H1 (cell line): Measurements from ENCODE around the gene ENPEP. TPM values are rescaled to one million over a fixed set of nuclear protein-coding genes. Genes with fewer than 3 reads are reported as not detected.

Source experiments
- CTCF ChIA-PET: fragments of 300-600 bp; sonication (Branson Sonifier 250); formaldehyde crosslinking; loops from one replicate; lab custom pipeline; 2021; ENCODE audit not compliant: partially characterized antibody; lab: Charles Lee
- POLR2A ChIA-PET: fragments of 300-600 bp; sonication (Branson Sonifier 250); formaldehyde crosslinking; loops from one replicate; lab custom pipeline; 2021; ENCODE audit warnings: inconsistent platforms; ENCODE audit not compliant: partially characterized antibody; lab: Charles Lee
- DNase-seq, 2 experiments: peaks; one replicate each; pipeline versions ENCODE4 v3.0.0 to v3.0.0-alpha.2; 2010 to 2022; ENCODE audit warnings: low spot score in 2 of 2, low read depth in 1 of 2, mixed read lengths in 1 of 2
- FAIRE-seq: peaks from 2 replicates; lab custom pipeline; 2011; peaks lifted over from hg19 to GRCh38; lab: Jason Lieb, UNC
- H2AFZ ChIP-seq: 2 replicates; pipeline ENCODE4 v1.8.1; 2012; ENCODE audit warnings: low read length, inconsistent platforms
- H2AK5ac ChIP-seq: 2 replicates; pipeline ENCODE4 v1.6.1; 2013; ENCODE audit warnings: low read depth, low read length
- H2BK120ac ChIP-seq: replicated peaks from 2 replicates; pipeline ENCODE3; 2013; ENCODE audit warnings: low read depth, low read length, inconsistent platforms
- H2BK12ac ChIP-seq: 2 replicates; pipeline ENCODE4 v1.6.1; 2013; ENCODE audit warnings: low read depth, low read length
- H2BK15ac ChIP-seq: 2 replicates; pipeline ENCODE4 v1.6.1; 2013; ENCODE audit warnings: low read length
- H2BK20ac ChIP-seq: 2 replicates; pipeline ENCODE4 v1.6.1; 2013; ENCODE audit warnings: low read length
- H2BK5ac ChIP-seq: 2 replicates; pipeline ENCODE4 v1.6.1; 2013; ENCODE audit warnings: low read depth, low read length
- H3K14ac ChIP-seq: 2 replicates; pipeline ENCODE4 v1.6.1; 2013; ENCODE audit warnings: inconsistent platforms; ENCODE audit not compliant: insufficient read length
- H3K18ac ChIP-seq: 2 replicates; pipeline ENCODE4 v1.6.1; 2013; ENCODE audit warnings: low read length; ENCODE audit errors: extremely low read depth
- H3K23ac ChIP-seq: 2 replicates; pipeline ENCODE4 v1.6.1; 2013; ENCODE audit warnings: inconsistent platforms; ENCODE audit not compliant: insufficient read length
- H3K23me2 ChIP-seq: 2 replicates; pipeline ENCODE4 v1.6.1; 2013; ENCODE audit warnings: low read depth, low read length
- H3K27ac ChIP-seq: 2 replicates; pipeline ENCODE4 v1.6.1; 2011; ENCODE audit warnings: low read depth, low read length, inconsistent platforms
- H3K27me3 ChIP-seq, 4 experiments: replicated peaks in 1 of 4; 1 replicate in 1 of 4; 2 replicates in 3 of 4; pipeline versions ENCODE4 v1.6.1 to v1.8.1; 2011 to 2013; ENCODE audit warnings: low read length in 3 of 4, mild to moderate bottlenecking in 3 of 4, inconsistent platforms in 2 of 4, mixed read lengths in 2 of 4, moderate library complexity in 1 of 4; ENCODE audit not compliant: control insufficient read depth in 3 of 4, insufficient read depth in 3 of 4; ENCODE audit errors: extremely low read depth in 1 of 4
- H3K36me3 ChIP-seq, 4 experiments: 2 replicates each; pipeline versions ENCODE4 v1.6.1 to v1.8.1; 2011 to 2013; ENCODE audit warnings: mild to moderate bottlenecking in 4 of 4, low read length in 3 of 4, moderate library complexity in 2 of 4, control low read depth in 1 of 4, inconsistent platforms in 1 of 4; ENCODE audit not compliant: insufficient read depth in 4 of 4, control insufficient read depth in 2 of 4
- H3K4ac ChIP-seq: replicated peaks from 2 replicates; pipeline ENCODE3; 2013; ENCODE audit warnings: low read length, low read depth, mixed read lengths, inconsistent platforms; ENCODE audit not compliant: insufficient read length
- H3K4me1 ChIP-seq, 4 experiments: replicated peaks in 1 of 4; 1 replicate in 1 of 4; 2 replicates in 3 of 4; pipeline versions ENCODE4 v1.6.1 to v1.8.1; 2011 to 2013; ENCODE audit warnings: low read length in 3 of 4, inconsistent platforms in 2 of 4, mixed read lengths in 1 of 4; ENCODE audit not compliant: insufficient read depth in 4 of 4, control insufficient read depth in 3 of 4
- H3K4me2 ChIP-seq, 2 experiments: 2 replicates each; pipeline versions ENCODE4 v1.6.1 to v1.8.1; 2011 to 2013; ENCODE audit warnings: low read depth in 2 of 2, low read length in 2 of 2, control low read depth in 1 of 2, inconsistent platforms in 1 of 2, mild to moderate bottlenecking in 1 of 2; ENCODE audit not compliant: insufficient read depth in 1 of 2
- H3K4me3 ChIP-seq, 4 experiments: fragments of 200-600, 300-600 bp in 1 of 4; sonication (generic), shearing (Covaris generic), sonication (Bioruptor Twin) in 1 of 4; 2 replicates each; pipeline versions ENCODE4 v1.5.1 to v1.8.1; 2011 to 2016; ENCODE audit warnings: low read length in 4 of 4, low read depth in 3 of 4, control low read depth in 2 of 4, inconsistent platforms in 2 of 4, mild to moderate bottlenecking in 2 of 4, mixed read lengths in 1 of 4, moderate library complexity in 1 of 4; ENCODE audit not compliant: insufficient read depth in 2 of 4; ENCODE audit errors: extremely low read depth in 1 of 4
- H3K56ac ChIP-seq: replicated peaks from 2 replicates; pipeline ENCODE3; 2013; ENCODE audit warnings: low read depth, mild to moderate bottlenecking, mixed read lengths, low read length, inconsistent platforms; ENCODE audit not compliant: insufficient read length
- H3K79me1 ChIP-seq: 2 replicates; pipeline ENCODE4 v1.6.1; 2013; ENCODE audit warnings: low read depth, low read length, control low read depth
- H3K79me2 ChIP-seq, 2 experiments: 2 replicates each; pipeline versions ENCODE4 v1.6.1 to v1.8.1; 2012 to 2013; ENCODE audit warnings: low read length in 2 of 2, mild to moderate bottlenecking in 2 of 2, inconsistent platforms in 1 of 2; ENCODE audit not compliant: insufficient read depth in 2 of 2, control insufficient read depth in 1 of 2
- H3K9ac ChIP-seq, 4 experiments: replicated peaks in 1 of 4; 1 replicate in 1 of 4; 2 replicates in 3 of 4; pipeline versions ENCODE4 v1.6.1 to v1.8.1; 2011 to 2013; ENCODE audit warnings: low read depth in 3 of 4, low read length in 3 of 4, control low read depth in 2 of 4, mild to moderate bottlenecking in 2 of 4, moderate library complexity in 2 of 4, inconsistent platforms in 1 of 4; ENCODE audit errors: extremely low read depth in 1 of 4
- H3K9me3 ChIP-seq, 2 experiments: 2 replicates each; pipeline versions ENCODE4 v1.6.1 to v1.8.1; 2012 to 2013; ENCODE audit warnings: mild to moderate bottlenecking in 2 of 2, moderate library complexity in 2 of 2, control low read depth in 1 of 2, inconsistent platforms in 1 of 2, low read depth in 1 of 2, low read length in 1 of 2, mixed read lengths in 1 of 2; ENCODE audit not compliant: insufficient read depth in 2 of 2
- H4K20me1 ChIP-seq, 2 experiments: replicated peaks in 1 of 2; 2 replicates each; pipeline versions ENCODE3 to v1.8.1; 2011 to 2013; ENCODE audit warnings: inconsistent platforms in 2 of 2, low read length in 2 of 2, mild to moderate bottlenecking in 1 of 2; ENCODE audit not compliant: insufficient read depth in 2 of 2, control insufficient read depth in 1 of 2
- H4K5ac ChIP-seq: 2 replicates; pipeline ENCODE4 v1.6.1; 2013; ENCODE audit warnings: low read length, low read depth, mixed read lengths, inconsistent platforms; ENCODE audit not compliant: insufficient read length
- H4K8ac ChIP-seq: 2 replicates; pipeline ENCODE4 v1.8.0; 2013; ENCODE audit warnings: mild to moderate bottlenecking, moderate library complexity, low read length, inconsistent platforms; ENCODE audit not compliant: insufficient read depth; ENCODE audit errors: extremely low read depth
- H4K91ac ChIP-seq: replicated peaks from 2 replicates; pipeline ENCODE3; 2013; ENCODE audit warnings: low read length, mixed read lengths, inconsistent platforms; ENCODE audit not compliant: insufficient read length
- BRCA1 ChIP-seq: IDR thresholded peaks from 2 replicates; pipeline ENCODE4 v1.6.1; 2012; ENCODE audit warnings: low read depth, low read length, improper control_type of control experiment
- FOSL1 ChIP-seq: IDR thresholded peaks from 2 replicates; pipeline ENCODE4 v1.6.1; 2011; ENCODE audit warnings: mild to moderate bottlenecking, low read depth, low read length, moderate library complexity; ENCODE audit not compliant: insufficient read depth
- GABPA ChIP-seq: IDR thresholded peaks from 2 replicates; pipeline ENCODE4 v1.6.1; 2011; ENCODE audit warnings: mild to moderate bottlenecking, low read length, moderate library complexity, borderline replicate concordance; ENCODE audit not compliant: insufficient read depth
- RBBP5 ChIP-seq: IDR thresholded peaks from 2 replicates; pipeline ENCODE4 v1.7.1; 2012; ENCODE audit warnings: low read depth, mild to moderate bottlenecking, inconsistent platforms, low read length, moderate library complexity, borderline replicate concordance
- RFX5 ChIP-seq: IDR thresholded peaks from 2 replicates; pipeline ENCODE4 v1.6.1; 2011; ENCODE audit warnings: low read depth, low read length, improper control_type of control experiment, borderline replicate concordance
- RXRA ChIP-seq: IDR thresholded peaks from 2 replicates; pipeline ENCODE4 v1.6.1; 2011; ENCODE audit warnings: low read depth, mild to moderate bottlenecking, low read length, moderate library complexity; ENCODE audit not compliant: insufficient read depth
- TAF1 ChIP-seq: IDR thresholded peaks from 2 replicates; pipeline ENCODE4 v1.6.1; 2011; ENCODE audit warnings: mild to moderate bottlenecking, low read depth, low read length
- TBP ChIP-seq: IDR thresholded peaks from 2 replicates; pipeline ENCODE4 v1.6.1; 2011; ENCODE audit warnings: low read depth, low read length, improper control_type of control experiment
- TCF12 ChIP-seq: IDR thresholded peaks from 2 replicates; pipeline ENCODE4 v1.6.1; 2011; ENCODE audit warnings: low read depth, mild to moderate bottlenecking, low read length
- WGBS, 2 experiments: shearing (Covaris generic) in 1 of 2; methylation state at CpG; one replicate each; pipeline versions ENCODE4 v1.1.6 to v1.1.7; 2013 to 2015; ENCODE audit warnings: low lambda C conversion rate in 2 of 2, mixed read lengths in 2 of 2, inconsistent platforms in 1 of 2, low coverage in 1 of 2, missing lambda C conversion rate in 1 of 2; ENCODE audit not compliant: insufficient replicate concordance in 2 of 2, insufficient coverage in 1 of 2, insufficient read length in 1 of 2; ENCODE audit errors: extremely low coverage in 1 of 2, missing lambda C conversion rate in 1 of 2; 5-methylcytosine and 5-hydroxymethylcytosine counted together
- polyA plus RNA-seq, 7 experiments: library from polyadenylated mRNA; depleted of rRNA in 3 of 7; stranded (reverse) in 5 of 7; unstranded in 2 of 7; fragments of >200 nt in 5 of 7; fragments of 200-250 nt in 2 of 7; gene quantifications; 1 replicate in 5 of 7; 2 replicates in 1 of 7; 4 replicates in 1 of 7; pipeline versions ENCODE4 v1.2.1 to v1.2.3, GENCODE V29; 2011 to 2013; ENCODE audit warnings: missing spikeins in 2 of 7, mixed read lengths in 2 of 7
- total RNA-seq: library from RNA; stranded (reverse); fragmentation: NEBNext Ultra II Directional; extraction: Animal tissue kit (Norgen Biotek cat#: 25700); gene quantifications from 2 replicates; pipeline ENCODE4 v1.2.1, GENCODE V29; 2021
- TF ChIP-seq, protein P1 (sequence below): IDR thresholded peaks from 2 replicates; pipeline ENCODE4 v1.6.1; 2011; ENCODE audit warnings: low read depth, mild to moderate bottlenecking, low read length; ENCODE audit not compliant: insufficient read depth
- TF ChIP-seq, protein P2 (sequence below): IDR thresholded peaks from 2 replicates; pipeline ENCODE4 v1.6.1; 2012; ENCODE audit warnings: inconsistent platforms
- TF ChIP-seq, protein P3 (sequence below): IDR thresholded peaks from 2 replicates; pipeline ENCODE4 v1.6.1; 2012; ENCODE audit warnings: inconsistent platforms

ENPEP gene
- total and polyA plus RNA-seq, 2 of the 8 experiments (the other 6 are each of a cell fraction or from before 2014, with no cell fraction given): 0.09 to 0.61 TPM

DNA sequence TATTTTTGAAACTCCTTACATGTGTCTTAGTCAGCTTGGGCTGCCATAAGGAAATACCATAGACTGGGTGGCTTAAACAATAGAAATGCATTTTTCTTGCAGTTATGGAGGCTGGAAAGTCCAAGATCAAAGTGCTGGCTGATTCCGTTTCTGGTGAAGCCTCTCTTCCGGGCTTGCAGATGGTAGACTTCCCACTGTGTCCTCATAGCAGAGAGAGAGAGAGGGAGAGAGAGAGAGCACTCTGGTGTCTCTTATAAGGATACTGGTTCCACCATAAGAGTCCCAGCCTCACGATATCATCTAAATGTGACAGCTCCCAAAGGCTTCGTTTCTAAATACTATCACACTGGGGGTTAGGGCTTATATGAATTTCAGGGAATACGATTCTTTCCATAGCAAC lies 39.7 kb downstream of the ENPEP start:
- H2BK20ac ChIP-seq: no peak overlapping the region
- no peak overlapping the region for H3K18ac ChIP-seq
- no peak overlapping the region for H3K23ac ChIP-seq
- H3K4me3 ChIP-seq: no peak overlapping the region
- no peak overlapping the region for H2AFZ ChIP-seq
- H2BK120ac ChIP-seq: no peak overlapping the region
- no peak for FAIRE-seq
- no peak overlapping the region for H3K4me2 ChIP-seq
- POLR2A ChIA-PET: no interaction called here
- H2BK12ac ChIP-seq: no peak overlapping the region
- no peak overlapping the region for H3K14ac ChIP-seq
- no peaks in the 10 kb centered on the region for H3K27me3 ChIP-seq
- no peak for DNase-seq
- CTCF ChIA-PET: interaction anchor here (0.6 to 17.1 kb wide), 20 partner anchors 10 to 524 kb away, joined by 3 to 497 read pairs (median 5); partner anchors contain the start of gene PITX2
- H3K79me1 ChIP-seq: no peaks in the 10 kb centered on the region
- H4K91ac ChIP-seq: no peak overlapping the region
- TF ChIP-seq, protein P1, sequence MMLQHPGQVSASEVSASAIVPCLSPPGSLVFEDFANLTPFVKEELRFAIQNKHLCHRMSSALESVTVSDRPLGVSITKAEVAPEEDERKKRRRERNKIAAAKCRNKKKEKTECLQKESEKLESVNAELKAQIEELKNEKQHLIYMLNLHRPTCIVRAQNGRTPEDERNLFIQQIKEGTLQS: no peak
- TF ChIP-seq RFX5 (no peak), BRCA1 (no peak), TAF1 (no peak), GABPA (no peak), TBP (no peak), RBBP5 (no peak), RXRA (no peak), FOSL1 (no peak), TCF12 (no peak)
- TF ChIP-seq, protein P2, sequence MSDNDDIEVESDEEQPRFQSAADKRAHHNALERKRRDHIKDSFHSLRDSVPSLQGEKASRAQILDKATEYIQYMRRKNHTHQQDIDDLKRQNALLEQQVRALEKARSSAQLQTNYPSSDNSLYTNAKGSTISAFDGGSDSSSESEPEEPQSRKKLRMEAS: no peak
- TF ChIP-seq, protein P3, sequence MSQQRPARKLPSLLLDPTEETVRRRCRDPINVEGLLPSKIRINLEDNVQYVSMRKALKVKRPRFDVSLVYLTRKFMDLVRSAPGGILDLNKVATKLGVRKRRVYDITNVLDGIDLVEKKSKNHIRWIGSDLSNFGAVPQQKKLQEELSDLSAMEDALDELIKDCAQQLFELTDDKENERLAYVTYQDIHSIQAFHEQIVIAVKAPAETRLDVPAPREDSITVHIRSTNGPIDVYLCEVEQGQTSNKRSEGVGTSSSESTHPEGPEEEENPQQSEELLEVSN: no peak
- TF ChIP-seq, all 59 proteins: peak for 0
- H3K27ac ChIP-seq: no peak overlapping the region
- H3K9me3 ChIP-seq: no peaks in the 10 kb centered on the region
- no peak overlapping the region for H3K4ac ChIP-seq
- no peaks in the 10 kb centered on the region for H3K4me1 ChIP-seq
- H4K20me1 ChIP-seq: no peaks in the 10 kb centered on the region
- H3K23me2 ChIP-seq: no peaks in the 10 kb centered on the region
- no peak overlapping the region for H4K5ac ChIP-seq
- no peak overlapping the region for H3K56ac ChIP-seq
- no peak overlapping the region for H3K9ac ChIP-seq
- no peak overlapping the region for H2AK5ac ChIP-seq
- 84% methylated on average over 5 of the region's 5 CpGs; no CpG with 5 or more reads in 1 of the 2 experiments for WGBS, 2 experiments
- H3K36me3 ChIP-seq: no peaks in the 10 kb centered on the region
- no peak overlapping the region for H4K8ac ChIP-seq
- no peaks in the 10 kb centered on the region for H3K79me2 ChIP-seq
- no peak overlapping the region for H2BK15ac ChIP-seq
- no peak overlapping the region for H2BK5ac ChIP-seq
